GM12892 (cell line): Measurements from ENCODE around the gene AQP12A. TPM values are rescaled to one million over a fixed set of nuclear protein-coding genes. Genes with fewer than 3 reads are reported as not detected.
"Not testable (repeated sequence)": the region's sequence is repeated elsewhere in the genome, so short reads cannot be mapped to it uniquely, and the experiment has no call there.

ENCODE experiments used
- DNase-seq: peaks from one replicate; pipeline ENCODE4 v3.0.0; 2011; ENCODE audit not compliant: insufficient read length
- FAIRE-seq: peaks from 2 replicates; lab custom pipeline; 2011; peaks lifted over from hg19 to GRCh38; lab: Jason Lieb, UNC
- POLR2A ChIP-seq: IDR thresholded peaks from 2 replicates; pipeline ENCODE4 v1.6.1; 2011; ENCODE audit warnings: low read depth, low read length, control low read depth
- POLR2AphosphoS5 ChIP-seq: IDR thresholded peaks from 2 replicates; pipeline ENCODE4 v1.6.1; 2011; ENCODE audit warnings: low read depth, low read length, control low read depth
- TAF1 ChIP-seq: IDR thresholded peaks from 2 replicates; pipeline ENCODE4 v1.6.1; 2011; ENCODE audit warnings: low read depth, mild to moderate bottlenecking, control low read depth, low read length, borderline replicate concordance
- polyA plus RNA-seq: library from polyadenylated mRNA; unstranded; fragments of >200 nt; gene quantifications from one replicate; pipeline ENCODE4 v1.2.1, GENCODE V29; 2012; ENCODE audit warnings: missing spikeins, inconsistent platforms; ENCODE audit not compliant: missing spikeins

The AQP12A gene, protein sequence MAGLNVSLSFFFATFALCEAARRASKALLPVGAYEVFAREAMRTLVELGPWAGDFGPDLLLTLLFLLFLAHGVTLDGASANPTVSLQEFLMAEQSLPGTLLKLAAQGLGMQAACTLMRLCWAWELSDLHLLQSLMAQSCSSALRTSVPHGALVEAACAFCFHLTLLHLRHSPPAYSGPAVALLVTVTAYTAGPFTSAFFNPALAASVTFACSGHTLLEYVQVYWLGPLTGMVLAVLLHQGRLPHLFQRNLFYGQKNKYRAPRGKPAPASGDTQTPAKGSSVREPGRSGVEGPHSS
- not detected for polyA plus RNA-seq

DNA sequence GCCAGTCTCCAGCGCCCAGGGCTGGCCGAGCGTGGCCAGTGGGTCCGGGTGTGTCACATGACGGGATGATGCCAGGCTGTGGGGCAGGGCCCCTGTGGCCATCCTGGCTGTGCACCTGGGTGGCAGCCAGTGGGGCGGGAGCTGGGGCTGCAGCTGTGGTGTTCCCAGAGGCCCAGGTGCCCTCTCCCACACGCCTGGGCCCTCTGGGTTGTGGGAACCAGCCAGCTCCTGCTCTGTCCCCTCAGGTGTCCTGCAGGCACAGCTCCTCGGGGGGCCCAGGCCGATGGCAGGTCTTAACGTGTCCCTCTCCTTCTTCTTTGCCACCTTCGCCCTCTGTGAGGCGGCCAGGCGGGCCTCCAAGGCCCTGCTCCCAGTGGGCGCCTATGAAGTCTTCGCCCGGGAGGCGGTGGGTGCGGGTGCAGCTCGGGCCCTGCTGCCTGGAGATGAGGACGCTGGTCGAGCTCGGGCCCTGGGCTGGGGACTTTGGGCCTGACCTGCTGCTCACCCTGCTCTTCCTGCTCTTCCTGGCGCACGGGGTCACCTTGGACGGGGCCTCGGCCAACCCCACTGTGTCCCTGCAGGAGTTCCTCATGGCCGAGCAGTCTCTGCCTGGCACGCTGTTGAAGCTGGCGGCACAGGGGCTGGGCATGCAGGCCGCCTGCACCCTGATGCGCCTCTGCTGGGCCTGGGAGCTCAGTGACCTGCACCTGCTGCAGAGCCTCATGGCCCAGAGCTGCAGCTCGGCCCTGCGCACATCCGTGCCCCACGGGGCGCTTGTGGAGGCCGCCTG lies at the start of gene AQP12A:
AQP12A (plus strand) TSS at position 236 of the 790 bp plus-strand sequence; CDS start at position 284, 48 bp downstream.
- FAIRE-seq = not testable (repeated sequence)

DNA sequence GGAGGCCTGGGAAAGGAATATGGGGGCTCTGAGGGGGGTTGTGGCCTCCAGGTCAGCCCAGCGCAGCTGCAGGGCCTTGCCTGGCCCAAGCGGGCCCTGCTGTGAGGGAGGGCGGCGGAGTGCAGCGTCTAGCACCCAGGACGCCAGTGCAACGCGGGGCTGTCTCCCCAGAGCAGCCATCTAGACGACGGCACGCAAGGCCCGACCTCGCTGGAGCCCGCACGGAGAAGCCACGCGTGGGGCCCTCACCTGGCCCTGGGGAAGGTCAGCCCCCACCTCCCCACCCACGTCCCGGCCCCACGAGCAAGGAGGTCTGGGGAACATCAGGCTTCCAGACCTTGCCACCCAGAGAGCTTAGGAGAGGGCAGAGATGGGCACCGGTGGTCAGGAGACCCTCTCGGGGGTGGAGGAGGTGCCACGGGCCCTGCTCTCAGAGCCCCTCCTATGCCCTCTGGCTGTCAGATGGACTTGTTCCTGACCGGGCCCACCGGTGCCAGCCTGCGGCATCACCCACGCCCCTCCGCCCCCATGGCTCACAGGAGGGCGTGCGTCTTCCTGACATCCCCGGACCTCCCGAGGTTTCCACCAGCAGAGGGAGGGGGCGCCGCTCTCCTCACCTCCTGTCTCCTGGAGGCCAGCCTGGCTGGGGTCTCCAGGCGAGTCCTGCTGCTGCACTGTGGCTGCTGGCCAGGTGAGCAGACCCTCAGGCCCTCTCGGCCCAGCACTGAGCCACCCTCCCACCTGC lies 49.4 kb upstream of the AQP12A start:
- peak; percentile 17 for DNase-seq
- FAIRE-seq = no peak
- no peak for TF ChIP-seq POLR2AphosphoS5

More for the DNA sequence above, at the start of gene AQP12A:
- DNase-seq = not testable (repeated sequence)

DNA sequence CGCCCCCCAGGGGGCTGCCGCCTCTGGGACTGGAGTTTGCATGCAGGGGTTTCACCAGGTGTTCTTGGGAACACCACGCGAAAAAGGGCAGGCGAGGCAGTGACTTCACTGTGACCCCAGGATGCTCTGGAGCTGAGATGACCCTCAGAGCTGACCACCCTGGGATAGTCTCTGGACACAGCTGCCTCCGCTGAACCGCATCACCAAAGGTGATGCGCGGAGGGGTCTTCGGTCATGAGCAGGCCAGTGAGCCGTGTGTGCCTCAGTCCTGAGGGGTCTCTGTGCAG lies 48.9 kb upstream of the AQP12A start:
- DNase-seq (peak; percentile 16), FAIRE-seq (no peak)
- TF ChIP-seq TAF1 (no peak), POLR2A (no peak), POLR2AphosphoS5 (no peak)

DNA sequence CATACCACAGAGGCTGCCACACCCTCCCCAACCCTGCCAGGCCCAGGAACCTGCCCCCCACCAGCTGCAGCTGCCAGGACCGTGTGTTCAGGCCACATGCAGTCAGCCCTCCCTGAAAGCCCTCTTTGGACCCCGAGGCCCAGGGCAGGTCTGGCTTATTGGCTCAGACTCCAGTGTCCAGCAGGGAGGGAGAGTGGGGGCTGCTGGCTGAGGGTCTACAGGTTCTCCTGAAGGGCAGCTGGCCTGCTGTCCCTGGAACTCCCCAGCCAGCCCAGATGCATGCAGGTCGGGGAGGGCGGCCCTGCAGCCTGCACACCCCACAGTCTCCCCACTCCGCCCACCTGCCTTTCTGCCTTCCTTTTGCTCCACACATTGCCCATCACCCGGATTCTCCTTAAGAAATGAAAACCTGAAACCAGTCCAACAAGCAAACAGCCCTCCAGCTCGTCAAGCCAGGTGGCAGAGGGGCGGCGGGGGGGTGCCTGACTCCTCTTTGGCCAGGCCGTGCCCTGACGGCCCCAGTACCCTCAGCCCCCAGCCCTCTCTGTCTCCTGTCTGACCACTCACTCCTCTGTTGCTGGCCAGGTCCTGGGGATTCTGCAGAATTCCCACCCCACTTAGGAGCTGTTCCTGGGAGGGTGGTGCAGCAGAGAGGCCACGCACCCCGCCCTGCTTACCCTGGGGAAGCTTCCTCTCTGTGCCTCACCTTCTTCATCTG lies 48.4 kb upstream of the AQP12A start:
- TF ChIP-seq POLR2A (no peak), TAF1 (no peak), POLR2AphosphoS5 (no peak)
- peak; percentile 17 for DNase-seq
- no peak for FAIRE-seq

DNA sequence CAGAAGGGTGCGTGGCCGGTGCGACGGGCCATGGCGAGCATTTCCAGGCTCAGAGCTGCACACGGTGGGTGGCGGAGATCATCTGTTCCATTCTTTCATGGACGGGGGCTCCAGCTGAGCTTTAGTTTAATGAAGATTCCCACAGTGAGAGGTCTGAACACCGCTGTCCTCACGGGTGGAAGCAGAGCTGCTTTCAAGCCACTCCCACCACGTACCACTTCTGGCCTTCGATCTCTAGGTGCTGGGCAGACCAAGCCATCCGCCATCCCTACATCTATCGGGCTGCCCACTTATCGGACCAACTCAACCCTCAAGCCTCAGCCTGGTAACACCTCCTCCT lies 47.9 kb upstream of the AQP12A start:
- DNase-seq (no peak), FAIRE-seq (no peak)
- TF ChIP-seq POLR2AphosphoS5 = no peak
- TF ChIP-seq TAF1 = no peak
- TF ChIP-seq POLR2A = no peak

DNA sequence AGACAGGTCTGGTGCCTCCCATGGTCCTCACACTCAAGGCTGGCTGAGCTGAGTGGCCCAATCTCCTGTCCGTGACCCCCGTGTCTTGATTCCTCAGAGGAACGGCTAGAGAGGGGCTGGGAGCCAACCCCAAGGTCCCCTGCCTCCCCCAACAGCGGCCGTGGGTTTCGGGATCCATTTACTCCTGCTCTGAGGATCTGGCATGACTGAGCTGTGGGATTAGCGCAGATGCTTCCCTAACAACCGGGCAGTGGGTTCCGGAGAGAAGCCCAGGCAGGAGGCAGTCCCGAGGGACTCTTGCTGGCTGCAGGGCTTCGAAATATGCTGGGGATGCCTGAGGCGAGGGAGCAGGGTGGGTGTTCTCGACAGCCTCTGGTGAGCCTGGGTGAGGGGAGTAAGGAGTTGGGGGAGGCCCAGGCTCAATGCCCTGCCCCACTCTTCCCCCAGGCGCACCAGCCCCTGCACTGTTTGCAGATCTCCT lies 47.5 kb upstream of the AQP12A start:
- TF ChIP-seq TAF1 (no peak), POLR2A (no peak), POLR2AphosphoS5 (no peak)
- FAIRE-seq = no peak
- peak; percentile 13 for DNase-seq

DNA sequence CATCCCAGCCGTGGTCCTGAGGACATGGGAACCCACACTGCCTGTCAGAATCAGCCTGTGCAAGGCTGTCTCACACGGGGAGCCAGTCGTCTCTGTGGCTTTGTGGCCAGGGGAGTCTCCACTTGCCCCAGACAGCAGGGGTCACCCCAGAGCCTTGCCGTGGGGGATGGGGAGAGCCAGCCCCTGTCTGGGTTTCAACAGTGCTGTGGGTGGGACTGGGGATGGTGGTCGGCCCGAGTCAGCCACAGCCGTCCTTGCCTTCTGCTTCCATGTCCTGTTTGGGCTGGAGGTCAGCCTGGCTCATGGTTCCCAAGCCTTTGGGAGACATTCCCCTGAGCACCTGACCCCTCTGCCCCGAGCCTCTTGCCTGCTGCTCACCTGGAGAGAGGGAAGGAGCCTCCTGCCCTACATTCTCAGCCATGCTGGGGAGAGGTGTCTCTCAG lies 46.8 kb upstream of the AQP12A start:
- TF ChIP-seq POLR2AphosphoS5 = no peak
- TF ChIP-seq POLR2A = no peak
- no peak for TF ChIP-seq TAF1
- DNase-seq (peak; percentile 17), FAIRE-seq (no peak)

DNA sequence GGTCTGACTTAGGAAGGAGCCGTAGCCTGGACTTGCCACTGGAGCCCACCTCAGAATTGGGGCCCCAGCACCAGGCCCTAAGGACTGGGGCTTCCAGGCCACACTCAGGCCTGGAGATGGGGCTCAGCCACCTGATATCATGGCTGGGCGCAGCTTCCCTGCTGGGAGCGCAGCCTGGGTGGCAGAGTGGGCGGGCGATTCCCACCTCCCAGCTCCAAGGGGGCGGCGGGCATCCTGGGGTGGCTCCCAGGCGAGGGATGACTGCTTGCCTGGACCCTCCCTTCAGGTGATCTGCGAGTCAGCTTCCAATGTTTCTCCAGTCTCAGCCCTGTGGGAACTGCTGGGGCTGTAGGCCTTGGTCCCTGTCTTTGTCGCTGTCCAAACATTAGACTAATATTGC lies 46.3 kb upstream of the AQP12A start:
- FAIRE-seq = no peak
- peak; percentile 23 for DNase-seq
- TF ChIP-seq TAF1 (no peak), POLR2A (no peak), POLR2AphosphoS5 (no peak)

DNA sequence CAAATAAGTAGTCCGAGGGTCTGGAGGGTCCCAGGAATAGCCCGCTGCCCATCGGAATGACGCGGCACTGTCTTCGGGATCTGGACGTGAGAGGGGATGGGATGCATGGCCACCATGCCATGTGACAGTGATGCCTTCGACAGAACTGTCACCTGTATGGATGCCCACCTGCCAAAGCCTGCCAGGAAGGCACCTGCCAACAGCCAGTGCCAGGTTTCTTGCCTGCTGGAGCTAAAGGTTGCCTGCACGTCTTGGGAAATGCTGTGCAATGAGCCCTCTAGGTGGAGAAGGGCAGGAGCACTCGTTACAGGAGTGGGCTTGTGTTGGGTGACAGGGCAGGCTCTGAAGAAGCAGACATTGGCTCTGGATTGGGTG lies 45.9 kb upstream of the AQP12A start:
- DNase-seq = no peak
- no peak for TF ChIP-seq POLR2A
- TF ChIP-seq POLR2AphosphoS5 = no peak
- no peak for TF ChIP-seq TAF1
- FAIRE-seq = no peak

DNA sequence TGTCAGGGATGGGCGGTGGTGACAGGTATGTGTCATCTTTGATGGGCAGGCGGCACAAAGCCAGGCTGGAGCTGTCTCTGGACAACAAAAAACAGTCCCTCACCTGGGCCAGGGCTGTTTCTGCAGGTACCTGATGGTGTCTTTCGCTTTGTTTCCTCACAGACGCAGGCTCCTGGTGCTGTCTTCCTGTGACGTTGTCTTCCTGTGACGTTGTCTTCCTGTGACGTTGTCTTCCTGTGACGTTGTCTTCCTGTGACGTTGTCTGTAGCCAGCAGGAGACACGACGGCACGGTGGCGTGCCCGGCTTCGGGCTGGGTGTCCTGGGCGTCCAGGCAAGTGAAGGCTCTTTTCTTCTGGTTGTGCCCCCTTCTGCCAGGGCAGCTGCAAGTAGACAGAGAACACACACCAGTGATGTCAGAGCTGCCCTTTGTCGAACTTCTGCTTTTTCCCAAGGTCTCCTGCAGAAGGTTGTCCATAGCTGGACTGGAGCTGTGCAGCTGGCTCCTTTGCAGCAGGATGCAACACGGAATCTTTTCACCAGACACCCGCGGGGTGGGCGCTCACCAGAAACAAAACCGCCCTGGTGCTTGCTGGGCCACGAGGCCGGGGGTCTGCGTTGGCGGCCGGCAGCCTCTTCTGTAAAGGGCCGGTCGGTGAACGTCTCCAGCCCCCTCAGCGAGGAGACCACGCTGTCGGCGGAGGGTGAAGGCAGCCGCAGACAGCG lies 45.3 kb upstream of the AQP12A start:
- no peak for TF ChIP-seq POLR2AphosphoS5
- no peak for TF ChIP-seq POLR2A
- no peak for TF ChIP-seq TAF1
- DNase-seq (peak; percentile 12), FAIRE-seq (no peak)

DNA sequence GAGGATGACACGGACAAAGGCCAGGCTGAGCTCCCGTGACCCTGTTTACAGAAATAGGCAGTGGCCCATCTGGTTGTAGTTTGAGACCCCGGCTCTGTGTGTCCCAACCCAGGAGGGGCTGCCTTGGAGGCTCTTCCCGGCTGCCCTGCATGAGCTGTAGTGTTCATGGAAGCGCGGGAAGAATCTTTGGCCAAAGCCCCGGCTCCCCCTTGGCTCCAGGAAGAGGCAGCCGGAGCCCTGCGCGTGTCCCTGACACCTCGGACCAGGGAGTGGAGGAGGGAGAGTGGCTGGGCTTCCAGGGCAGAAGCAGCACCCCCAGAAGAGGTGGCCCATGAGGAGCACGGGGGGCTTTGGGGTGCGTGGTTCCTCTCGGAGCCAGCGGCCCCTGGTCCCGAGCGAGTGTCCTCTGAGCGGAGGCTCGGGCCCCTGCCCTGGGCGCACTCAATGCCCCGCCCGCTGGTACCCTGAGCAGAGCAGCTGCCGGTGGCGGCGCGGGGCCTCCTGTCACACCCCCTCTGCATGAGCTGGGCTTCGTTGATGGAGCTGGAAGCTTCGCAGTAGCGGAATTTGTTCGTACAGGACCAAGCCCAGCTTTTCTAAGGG lies 44.7 kb upstream of the AQP12A start:
- FAIRE-seq (no peak), DNase-seq (peak; percentile 10)
- TF ChIP-seq POLR2AphosphoS5 (no peak), POLR2A (no peak), TAF1 (no peak)
